Activated CD4-positive, alpha-beta T cell treated with anti-CD3 and anti-CD28 coated beads, Interleukin-2, amount 10 ng/mL, durations not matched to agents 7 days and 5 days (primary cell): ENCODE measurements around the gene PROK2. TPM values are rescaled to one million over a fixed set of nuclear protein-coding genes. Genes with fewer than 3 reads are reported as not detected.

ENCODE experiments used
- CTCF ChIA-PET: fragments of 350-600 bp; sonication (Branson Sonifier 250); formaldehyde crosslinking; loops from one replicate; lab custom pipeline; 2021; ENCODE audit warnings: antibody characterized with exemption; lab: Charles Lee
- POLR2A ChIA-PET: fragments of 350-600 bp; sonication (Branson Sonifier 250); formaldehyde crosslinking; loops from one replicate; lab custom pipeline; 2021; ENCODE audit warnings: antibody characterized with exemption; lab: Charles Lee
- DNase-seq: peaks from one replicate; pipeline ENCODE4 v3.0.0-alpha.2; 2020
- H3K27ac Mint-ChIP-seq: one replicate; pipeline ENCODE4 v1.8.0; 2021; ENCODE audit warnings: mild to moderate bottlenecking, moderate library complexity, mixed read lengths
- H3K27me3 Mint-ChIP-seq: one replicate; pipeline ENCODE4 v1.8.0; 2021; ENCODE audit warnings: mixed read lengths
- H3K36me3 Mint-ChIP-seq: one replicate; pipeline ENCODE4 v1.8.0; 2021; ENCODE audit warnings: low read depth, mixed read lengths
- H3K4me1 Mint-ChIP-seq: one replicate; pipeline ENCODE4 v1.8.0; 2021; ENCODE audit warnings: mixed read lengths
- H3K4me3 Mint-ChIP-seq: one replicate; pipeline ENCODE4 v1.8.0; 2021; ENCODE audit warnings: mild to moderate bottlenecking, moderate library complexity, mixed read lengths
- H3K9me3 Mint-ChIP-seq: one replicate; pipeline ENCODE4 v1.8.0; 2021; ENCODE audit warnings: mixed read lengths
- total RNA-seq, 2 experiments: library from RNA; stranded (reverse); gene quantifications; one replicate each; pipeline ENCODE4 v1.2.3, GENCODE V29; 2021

Gene PROK2
- total RNA-seq, 2 experiments from 2014 or later: 0.60 to 0.98 TPM

- ChIA-PET CTCF (interaction anchor here (0.6 kb wide), 1 partner anchor 997 kb away, joined by 3 read pairs; no protein-coding TSS in a partner anchor), POLR2A (no interaction called here)
- Mint-ChIP-seq H3K36me3 (no peaks in the 10 kb centered on the region), H3K27ac (no peak overlapping the region), H3K9me3 (no peaks in the 10 kb centered on the region), H3K27me3 (peaks cover 16% of the 10 kb centered on the region), H3K4me3 (no peak overlapping the region), H3K4me1 (no peaks in the 10 kb centered on the region)
- DNase-seq: no peak
Measured at GRCh38 chr3:71805691-71806090, 20.7 kb upstream of the PROK2 start.

- CTCF ChIA-PET: no interaction called here
- H3K27me3 Mint-ChIP-seq: peaks cover 17% of the 10 kb centered on the region
- POLR2A ChIA-PET: no interaction called here
- no peaks in the 10 kb centered on the region for H3K4me1 Mint-ChIP-seq
- no peaks in the 10 kb centered on the region for H3K36me3 Mint-ChIP-seq
- no peak overlapping the region for H3K27ac Mint-ChIP-seq
- DNase-seq: no peak
- H3K4me3 Mint-ChIP-seq: no peak overlapping the region
- no peaks in the 10 kb centered on the region for H3K9me3 Mint-ChIP-seq
Measured at GRCh38 chr3:71805199-71805598, 20.3 kb upstream of the PROK2 start.

DNA sequence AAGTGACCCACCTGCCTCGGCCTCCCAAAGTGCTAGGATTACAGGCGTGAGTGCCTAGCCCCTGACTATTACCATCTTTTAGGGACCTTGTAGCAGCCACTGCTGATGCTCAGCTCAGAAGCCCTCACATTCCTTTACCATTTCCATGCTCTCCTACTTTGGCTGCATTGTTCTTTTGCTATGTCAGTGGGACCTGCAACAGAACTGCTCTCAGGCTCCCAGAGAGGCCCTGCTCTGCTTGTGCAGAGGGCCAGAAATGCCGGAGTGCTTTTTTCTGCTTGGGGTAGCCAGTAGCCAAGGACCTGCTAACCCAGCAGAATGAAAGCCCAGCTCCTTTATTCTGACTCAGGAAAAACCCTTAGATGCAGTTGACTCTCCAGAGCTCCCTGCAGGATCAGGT is 18.3 kb upstream of the PROK2 start:
- POLR2A ChIA-PET: no interaction called here
- CTCF ChIA-PET: no interaction called here
- Mint-ChIP-seq H3K27ac (no peak overlapping the region), H3K36me3 (no peaks in the 10 kb centered on the region), H3K4me3 (no peak overlapping the region), H3K27me3 (peaks cover 17% of the 10 kb centered on the region), H3K4me1 (no peaks in the 10 kb centered on the region), H3K9me3 (no peaks in the 10 kb centered on the region)
- no peak for DNase-seq

- CTCF ChIA-PET: no interaction called here
- no peak for DNase-seq
- Mint-ChIP-seq H3K27me3 (peaks cover 17% of the 10 kb centered on the region), H3K4me1 (no peaks in the 10 kb centered on the region), H3K4me3 (no peak overlapping the region), H3K27ac (no peak overlapping the region), H3K36me3 (no peaks in the 10 kb centered on the region), H3K9me3 (no peaks in the 10 kb centered on the region)
- POLR2A ChIA-PET: no interaction called here
Measured at GRCh38 chr3:71801986-71802385, 17.0 kb upstream of the PROK2 start.

DNA sequence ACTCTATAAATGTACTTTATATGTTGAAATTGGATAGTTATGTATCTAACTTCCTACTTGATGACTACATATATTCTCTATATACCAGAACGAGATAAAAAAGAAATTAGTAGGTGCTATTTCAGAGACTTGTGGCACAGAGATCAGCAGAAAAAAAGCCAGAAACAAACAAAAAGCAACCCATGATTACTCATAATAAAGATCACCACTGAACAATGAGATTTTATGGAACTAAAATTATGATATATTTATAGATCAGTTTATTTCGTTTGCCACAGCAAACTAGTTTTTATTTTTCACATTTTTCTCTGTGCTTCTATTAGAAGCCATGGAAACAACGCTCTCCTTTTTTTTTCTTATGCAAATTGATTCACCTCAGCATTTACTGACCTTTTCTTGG is 15.1 kb upstream of the PROK2 start:
- no peak for DNase-seq
- POLR2A ChIA-PET: no interaction called here
- H3K4me3 Mint-ChIP-seq: no peak overlapping the region

GRCh38 chr3:71797455-71797854 is 12.5 kb upstream of the PROK2 start:
- CTCF ChIA-PET: no interaction called here
- H3K9me3 Mint-ChIP-seq: no peaks in the 10 kb centered on the region
- no peak overlapping the region for H3K4me3 Mint-ChIP-seq
- H3K4me1 Mint-ChIP-seq: no peaks in the 10 kb centered on the region
- POLR2A ChIA-PET: no interaction called here
- H3K27me3 Mint-ChIP-seq: peaks cover 17% of the 10 kb centered on the region
- H3K27ac Mint-ChIP-seq: no peak overlapping the region
- DNase-seq: no peak
- H3K36me3 Mint-ChIP-seq: no peaks in the 10 kb centered on the region

More for the DNA sequence above, 15.1 kb upstream of the PROK2 start:
- Mint-ChIP-seq H3K27me3 (peaks cover 15% of the 10 kb centered on the region), H3K4me1 (no peaks in the 10 kb centered on the region), H3K9me3 (no peaks in the 10 kb centered on the region), H3K36me3 (no peaks in the 10 kb centered on the region), H3K27ac (no peak overlapping the region)
- CTCF ChIA-PET: no interaction called here

GRCh38 chr3:71796290-71796689 is 11.3 kb upstream of the PROK2 start:
- no peaks in the 10 kb centered on the region for H3K36me3 Mint-ChIP-seq
- CTCF ChIA-PET: interaction anchor here (1.1 kb wide), 1 partner anchor 130 kb away, joined by 3 read pairs; no protein-coding TSS in a partner anchor

DNA sequence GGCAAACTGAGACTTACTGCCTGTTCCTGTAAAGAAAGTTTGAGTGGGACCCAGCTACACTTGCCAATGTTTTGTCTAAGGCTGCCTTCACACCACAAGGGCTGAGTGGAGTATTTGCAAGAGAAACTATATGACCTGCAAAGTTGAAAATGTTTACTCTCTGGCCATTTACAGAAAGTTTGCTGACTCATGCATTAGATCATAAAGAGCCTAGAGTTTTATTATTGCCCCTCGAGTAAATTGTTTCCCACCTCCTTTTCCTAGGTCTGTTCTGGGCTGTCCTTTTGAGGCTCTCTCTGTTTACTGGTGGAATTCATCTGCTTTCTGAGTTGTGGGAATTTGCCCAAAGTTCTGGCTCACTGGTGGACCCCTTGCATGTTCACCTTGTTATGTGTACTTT is 6.7 kb upstream of the PROK2 start:
- H3K36me3 Mint-ChIP-seq: no peaks in the 10 kb centered on the region
- H3K9me3 Mint-ChIP-seq: no peaks in the 10 kb centered on the region
- no peak overlapping the region for H3K4me3 Mint-ChIP-seq
- CTCF ChIA-PET: interaction anchor here (1.1 kb wide), 1 partner anchor 18 kb away, joined by 3 read pairs; no protein-coding TSS in a partner anchor
- H3K4me1 Mint-ChIP-seq: no peaks in the 10 kb centered on the region
- POLR2A ChIA-PET: no interaction called here
- H3K27me3 Mint-ChIP-seq: peaks cover 19% of the 10 kb centered on the region
- no peak for DNase-seq
- H3K27ac Mint-ChIP-seq: no peak overlapping the region

More at GRCh38 chr3:71796290-71796689, 11.3 kb upstream of the PROK2 start:
- H3K4me3 Mint-ChIP-seq: no peak overlapping the region
- no peaks in the 10 kb centered on the region for H3K9me3 Mint-ChIP-seq
- H3K27me3 Mint-ChIP-seq: peaks cover 10% of the 10 kb centered on the region
- no peak overlapping the region for H3K27ac Mint-ChIP-seq
- POLR2A ChIA-PET: no interaction called here
- H3K4me1 Mint-ChIP-seq: no peaks in the 10 kb centered on the region
- no peak for DNase-seq

DNA sequence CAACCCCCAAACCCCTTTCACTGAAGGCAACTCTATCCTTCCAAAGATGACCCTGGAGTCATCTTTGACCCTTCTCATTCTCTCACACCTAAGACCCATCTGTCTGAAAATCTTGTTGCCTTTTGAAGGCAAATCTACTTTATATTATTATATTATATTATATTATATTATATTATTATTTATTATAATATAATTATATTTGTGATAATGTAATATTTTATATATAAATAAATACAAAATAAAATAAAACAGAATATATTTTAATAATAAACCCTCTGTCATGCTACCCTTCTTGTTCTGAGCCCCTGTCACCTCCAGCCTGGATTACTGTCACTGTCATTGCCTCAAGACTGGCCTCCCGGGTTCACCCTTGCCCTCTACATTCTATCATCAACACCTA is 5.0 kb upstream of the PROK2 start:
- peaks cover 9% of the 10 kb centered on the region for H3K4me1 Mint-ChIP-seq
- H3K27me3 Mint-ChIP-seq: peaks cover 33% of the 10 kb centered on the region
- H3K9me3 Mint-ChIP-seq: no peaks in the 10 kb centered on the region
- ChIA-PET CTCF (no interaction called here), POLR2A (no interaction called here)
- DNase-seq: no peak
- H3K4me3 Mint-ChIP-seq: no peak overlapping the region
- no peaks in the 10 kb centered on the region for H3K36me3 Mint-ChIP-seq
- no peak overlapping the region for H3K27ac Mint-ChIP-seq

- H3K27me3 Mint-ChIP-seq: peaks cover 46% of the 10 kb centered on the region
- POLR2A ChIA-PET: no interaction called here
- H3K27ac Mint-ChIP-seq: no peak overlapping the region
- H3K9me3 Mint-ChIP-seq: no peaks in the 10 kb centered on the region
- H3K4me3 Mint-ChIP-seq: no peak overlapping the region
- H3K36me3 Mint-ChIP-seq: no peaks in the 10 kb centered on the region
- no peak for DNase-seq
- CTCF ChIA-PET: interaction anchor here (0.6 kb wide), 1 partner anchor 55 kb away, joined by 3 read pairs; no protein-coding TSS in a partner anchor
- peaks cover 17% of the 10 kb centered on the region for H3K4me1 Mint-ChIP-seq
Measured at GRCh38 chr3:71787851-71788405, 3.0 kb upstream of the PROK2 start.

GRCh38 chr3:71786551-71786950 is 1.6 kb upstream of the PROK2 start:
- H3K27me3 Mint-ChIP-seq: peaks cover 57% of the 10 kb centered on the region
- POLR2A ChIA-PET: no interaction called here
- H3K36me3 Mint-ChIP-seq: no peaks in the 10 kb centered on the region
- no peaks in the 10 kb centered on the region for H3K9me3 Mint-ChIP-seq
- DNase-seq: no peak
- H3K27ac Mint-ChIP-seq: no peak overlapping the region
- H3K4me1 Mint-ChIP-seq: peaks cover 17% of the 10 kb centered on the region
- no peak overlapping the region for H3K4me3 Mint-ChIP-seq
- CTCF ChIA-PET: no interaction called here

- CTCF ChIA-PET: no interaction called here
- H3K27me3 Mint-ChIP-seq: peaks cover 60% of the 10 kb centered on the region
- no peak for DNase-seq
- H3K4me3 Mint-ChIP-seq: no peak overlapping the region
- H3K27ac Mint-ChIP-seq: no peak overlapping the region
- POLR2A ChIA-PET: no interaction called here
- H3K4me1 Mint-ChIP-seq: peaks cover 17% of the 10 kb centered on the region
- no peaks in the 10 kb centered on the region for H3K36me3 Mint-ChIP-seq
- H3K9me3 Mint-ChIP-seq: no peaks in the 10 kb centered on the region
Measured at GRCh38 chr3:71786217-71786549, 1.2 kb upstream of the PROK2 start.

DNA sequence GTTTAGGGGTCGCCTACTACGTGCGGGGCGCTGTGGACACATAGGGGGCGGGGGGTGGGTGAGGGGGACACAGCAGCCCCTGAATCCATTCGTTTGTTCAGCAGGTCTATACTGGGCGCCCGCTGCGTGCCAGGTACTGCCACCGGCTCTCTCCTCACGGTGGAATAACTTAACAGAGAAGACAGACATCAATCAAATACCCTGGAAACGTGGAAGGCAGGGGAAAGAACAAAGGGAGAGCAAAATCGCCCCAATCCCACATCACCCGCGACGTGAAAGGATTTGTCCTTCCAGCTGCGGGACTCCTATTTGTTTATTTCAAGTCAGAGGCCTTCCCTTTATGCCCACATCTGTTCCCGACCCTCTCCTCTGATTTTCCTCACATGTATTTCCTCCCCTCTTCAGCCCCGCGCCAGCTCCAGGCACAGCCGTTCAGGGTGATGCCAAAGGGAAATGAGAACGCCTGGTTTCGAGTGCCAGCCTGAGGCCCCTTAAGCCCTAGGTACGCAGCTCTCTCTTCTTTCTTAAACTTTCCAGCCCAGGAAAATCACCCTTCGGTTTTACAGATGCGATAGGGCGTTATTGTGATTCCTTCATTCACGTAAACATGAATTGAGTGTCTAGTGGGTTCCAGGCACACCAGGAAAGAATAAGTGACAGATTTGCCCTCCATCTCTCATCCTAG is 726 bp upstream of the PROK2 start:
- H3K9me3 Mint-ChIP-seq: no peaks in the 10 kb centered on the region
- H3K4me1 Mint-ChIP-seq: peaks cover 18% of the 10 kb centered on the region
- H3K36me3 Mint-ChIP-seq: no peaks in the 10 kb centered on the region
- ChIA-PET CTCF (no interaction called here), POLR2A (no interaction called here)
- DNase-seq: no peak
- peak overlapping the region; percentile 36 for H3K27ac Mint-ChIP-seq
- peak overlapping the region; percentile 68 for H3K4me3 Mint-ChIP-seq
- H3K27me3 Mint-ChIP-seq: peaks cover 62% of the 10 kb centered on the region
